Measurements from ENCODE around the gene CCDC69.
"Not testable (repeated sequence)": the region's sequence is repeated elsewhere in the genome, so short reads cannot be mapped to it uniquely, and the experiment has no call there.

DNA sequence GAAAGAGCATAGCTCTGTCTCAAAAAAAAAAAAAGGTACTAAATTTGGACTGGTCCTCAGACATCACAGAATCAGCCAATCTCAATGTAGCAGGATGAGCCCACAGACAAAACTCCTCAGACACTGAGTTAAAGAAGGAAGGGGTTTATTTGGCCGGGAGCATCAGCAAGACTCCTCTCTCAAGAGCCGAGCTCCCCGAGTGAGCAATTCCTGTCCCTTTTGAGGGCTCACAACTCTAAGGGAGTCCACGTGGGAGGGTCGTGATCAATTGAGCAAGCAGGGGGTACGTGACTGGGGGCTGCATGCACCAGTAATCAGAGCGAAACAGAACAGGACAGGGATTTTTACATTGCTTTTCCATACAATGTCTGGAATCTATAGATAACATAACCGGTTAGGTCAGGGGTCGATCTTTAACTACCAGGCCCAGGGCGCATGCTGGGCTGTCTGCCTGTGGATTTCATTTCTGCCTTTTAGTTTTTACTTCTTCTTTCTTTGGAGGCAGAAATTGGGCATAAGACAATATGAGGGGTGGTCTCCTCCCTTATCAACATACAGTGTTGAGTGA lies 16.5 kb upstream of the CCDC69 start:
- TF ChIP-seq, protein P1, sequence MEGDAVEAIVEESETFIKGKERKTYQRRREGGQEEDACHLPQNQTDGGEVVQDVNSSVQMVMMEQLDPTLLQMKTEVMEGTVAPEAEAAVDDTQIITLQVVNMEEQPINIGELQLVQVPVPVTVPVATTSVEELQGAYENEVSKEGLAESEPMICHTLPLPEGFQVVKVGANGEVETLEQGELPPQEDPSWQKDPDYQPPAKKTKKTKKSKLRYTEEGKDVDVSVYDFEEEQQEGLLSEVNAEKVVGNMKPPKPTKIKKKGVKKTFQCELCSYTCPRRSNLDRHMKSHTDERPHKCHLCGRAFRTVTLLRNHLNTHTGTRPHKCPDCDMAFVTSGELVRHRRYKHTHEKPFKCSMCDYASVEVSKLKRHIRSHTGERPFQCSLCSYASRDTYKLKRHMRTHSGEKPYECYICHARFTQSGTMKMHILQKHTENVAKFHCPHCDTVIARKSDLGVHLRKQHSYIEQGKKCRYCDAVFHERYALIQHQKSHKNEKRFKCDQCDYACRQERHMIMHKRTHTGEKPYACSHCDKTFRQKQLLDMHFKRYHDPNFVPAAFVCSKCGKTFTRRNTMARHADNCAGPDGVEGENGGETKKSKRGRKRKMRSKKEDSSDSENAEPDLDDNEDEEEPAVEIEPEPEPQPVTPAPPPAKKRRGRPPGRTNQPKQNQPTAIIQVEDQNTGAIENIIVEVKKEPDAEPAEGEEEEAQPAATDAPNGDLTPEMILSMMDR (IDR thresholded peaks at IDR 0.05; ENCODE audit: insufficient read depth, low read length, poor library complexity, severe bottlenecking) = not testable (repeated sequence)
- not testable (repeated sequence) for TF ChIP-seq EZH2phosphoT487 (conservative IDR thresholded peaks at IDR 0.05; ENCODE audit: low read length)
